ENCODE data around the gene DENND2C.

GRCh38 chr1:114666954-114667353, 2.9 kb downstream of the DENND2C start:
- no peak for TF ChIP-seq ZSCAN20 (CRISPR knock-in tag; IDR thresholded peaks at IDR 0.05)
- TF ChIP-seq POLR2A (IDR thresholded peaks at IDR 0.05; ENCODE audit: low read length) = no peak
- no peak for TF ChIP-seq CTCF (IDR thresholded peaks at IDR 0.05)
- no peak for TF ChIP-seq CEBPB (IDR thresholded peaks at IDR 0.05)
- TF ChIP-seq KDM1A (IDR thresholded peaks at IDR 0.05; ENCODE audit: low read depth) = no peak
- TF ChIP-seq POLR2AphosphoS2 (conservative IDR thresholded peaks at IDR 0.05; ENCODE audit: low read length) = no peak
